ENCODE results near the gene ARPC1B.
"Not testable (repeated sequence)": the region's sequence is repeated elsewhere in the genome, so short reads cannot be mapped to it uniquely, and the experiment has no call there.

ARPC1B gene

GRCh38 chr7:99374111-99375064 lies at the start of gene ARPC1B:
ARPC1B (plus strand) TSS chr7:99374730; CDS start chr7:99385715, 10,985 bp downstream.
- DNase-seq, result peak; percentile 88

GRCh38 chr7:99325001-99325493 lies 49.5 kb upstream of the ARPC1B start:
- no peak for DNase-seq

- peak; percentile 93 for DNase-seq
Measured at GRCh38 chr7:99325592-99326407, 48.7 kb upstream of the ARPC1B start, which contains the start of gene ARPC1A. ARPC1A (plus strand) TSS chr7:99325898; CDS start chr7:99333354, 7,456 bp downstream.

DNA sequence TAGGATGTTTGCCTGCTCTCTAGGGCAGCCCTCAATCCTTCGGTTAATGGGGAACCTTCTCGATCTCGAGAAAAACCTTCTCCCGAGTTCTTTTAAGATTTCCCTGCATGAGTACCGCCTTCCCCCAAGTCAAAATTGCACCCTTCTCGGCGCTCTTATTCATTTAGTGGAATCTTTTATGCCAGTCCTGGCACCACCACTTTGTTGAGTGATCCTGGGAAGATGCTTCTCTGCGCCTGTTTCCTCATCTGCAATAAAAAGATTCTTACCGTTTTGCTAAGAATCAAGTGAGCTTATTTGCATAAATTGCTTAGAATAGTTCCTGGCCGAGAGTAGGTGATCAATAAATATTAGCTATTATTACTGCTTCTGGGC lies 48.1 kb upstream of the ARPC1B start:
- DNase-seq, result no peak

DNA sequence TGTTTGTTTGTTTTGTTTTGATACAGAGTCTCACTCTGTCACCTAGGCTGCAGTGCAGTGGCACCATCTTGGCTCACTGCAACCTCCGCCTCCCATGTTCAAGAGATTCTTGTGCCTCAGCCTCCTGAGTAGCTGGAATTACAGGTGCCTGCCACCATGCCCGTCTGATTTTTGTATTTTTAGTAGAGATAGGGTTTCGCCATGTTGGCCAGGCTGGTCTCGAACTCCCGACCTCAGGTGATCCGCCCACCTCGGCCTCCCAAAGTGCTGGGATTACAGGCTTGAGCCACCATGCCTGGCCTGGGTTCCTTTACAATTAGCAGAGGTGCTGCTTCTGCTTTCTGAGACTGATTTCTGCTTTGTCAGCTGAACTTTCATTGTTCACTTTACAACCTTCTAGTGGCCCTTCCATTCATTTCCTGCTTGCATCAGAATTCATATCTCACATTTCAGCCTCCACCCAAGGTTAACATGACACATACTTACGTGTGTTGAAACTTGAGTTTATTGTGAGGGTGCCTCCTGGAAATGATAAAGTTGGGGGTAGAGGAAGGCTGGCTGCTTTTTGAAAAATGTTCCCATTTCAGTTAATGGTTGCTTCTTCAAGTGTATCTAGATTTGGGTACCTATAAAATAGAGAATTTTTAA lies 44.1 kb upstream of the ARPC1B start:
- DNase-seq, result peak; percentile 37

- no peak for DNase-seq
Measured at GRCh38 chr7:99331002-99331401, 43.5 kb upstream of the ARPC1B start.

DNA sequence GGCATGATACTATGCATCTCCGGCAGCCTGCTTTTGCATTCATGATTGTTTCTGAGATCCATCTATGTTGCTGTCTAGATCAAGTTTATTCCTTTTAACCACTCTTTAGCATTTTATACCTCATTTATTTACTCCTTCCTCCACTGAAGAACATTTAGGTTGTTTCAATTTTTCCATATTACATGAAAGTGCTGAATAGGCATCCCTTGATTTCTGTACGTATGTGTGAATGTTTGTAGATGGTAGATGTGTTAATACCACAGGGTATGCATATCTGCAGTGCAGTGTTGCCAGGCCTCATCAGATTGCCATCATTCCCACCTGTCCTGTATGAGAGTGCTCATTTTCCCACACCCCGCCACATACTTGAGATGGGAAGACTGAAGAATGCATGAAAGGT lies 34.9 kb upstream of the ARPC1B start:
- no peak for DNase-seq

- no peak for DNase-seq
Measured at GRCh38 chr7:99340659-99341058, 33.9 kb upstream of the ARPC1B start.

DNA sequence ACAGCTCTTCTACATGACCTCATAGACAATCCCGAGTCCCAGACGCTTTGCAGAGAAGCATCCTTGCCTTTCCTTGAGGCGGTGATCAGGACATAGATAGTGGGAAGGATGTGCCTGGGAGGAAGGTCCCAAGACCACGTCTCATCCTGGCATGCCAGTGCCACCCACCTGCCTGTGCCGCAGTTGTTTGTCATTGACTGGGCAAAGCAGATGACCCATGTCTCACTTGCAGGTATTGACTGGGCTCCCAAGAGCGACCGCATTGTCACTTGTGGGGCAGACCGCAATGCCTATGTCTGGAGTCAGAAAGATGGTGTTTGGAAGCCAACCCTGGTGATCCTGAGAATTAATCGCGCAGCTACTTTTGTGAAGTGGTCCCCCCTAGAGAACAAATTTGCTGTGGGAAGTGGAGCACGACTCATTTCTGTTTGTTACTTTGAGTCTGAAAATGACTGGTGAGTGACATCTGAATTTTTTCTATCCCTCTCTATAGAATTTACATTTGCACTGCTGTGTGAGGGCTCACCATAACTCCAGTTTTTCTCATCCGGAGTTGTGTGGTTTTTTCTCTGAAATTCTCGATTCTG lies 30.4 kb upstream of the ARPC1B start:
- DNase-seq, result no peak

DNA sequence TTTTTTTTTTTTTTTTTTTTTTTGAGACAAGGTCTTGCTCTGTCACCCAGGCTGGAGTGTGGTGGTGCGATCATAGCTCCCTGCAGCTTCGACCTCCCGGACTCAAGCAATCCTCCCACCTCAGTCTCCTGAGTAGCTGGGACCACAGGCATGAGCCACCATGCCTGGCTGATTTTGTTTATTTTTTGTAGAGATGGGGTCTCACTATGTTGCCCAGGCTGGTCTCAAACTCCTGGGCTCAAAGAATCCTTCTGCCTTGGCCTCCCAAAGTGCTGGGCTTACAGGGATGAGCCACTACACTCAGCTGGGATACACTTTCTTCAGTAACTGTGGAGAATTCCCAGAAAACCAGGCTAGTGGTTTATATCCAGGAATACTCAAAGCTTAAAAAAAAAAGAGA lies 23.9 kb upstream of the ARPC1B start:
- not testable (repeated sequence) for DNase-seq

- no peak for DNase-seq
Measured at GRCh38 chr7:99352247-99352646, 22.3 kb upstream of the ARPC1B start.

DNA sequence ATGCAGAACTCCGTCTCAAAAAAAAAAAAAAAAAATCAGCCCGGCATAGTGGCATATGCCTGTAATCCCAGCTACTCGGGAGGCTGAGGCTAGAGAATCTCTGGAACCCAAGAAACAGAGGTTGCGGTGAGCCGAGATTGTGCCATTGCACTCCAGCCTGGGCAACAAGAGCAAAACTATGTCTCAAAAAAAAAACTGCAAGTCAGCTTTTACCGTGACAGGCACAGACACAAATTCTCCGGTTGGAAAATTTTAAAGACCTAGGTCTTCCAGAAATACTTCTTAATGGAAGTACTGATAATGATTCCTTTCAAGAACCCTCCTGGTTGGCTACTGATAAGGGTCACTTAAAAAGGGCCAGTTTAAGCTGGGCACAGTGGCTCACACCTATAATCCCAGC lies 19.4 kb upstream of the ARPC1B start:
- DNase-seq, result no peak

- DNase-seq, result no peak
Measured at GRCh38 chr7:99357701-99358490, 16.6 kb upstream of the ARPC1B start.

GRCh38 chr7:99358521-99358920 lies 16.0 kb upstream of the ARPC1B start:
- not testable (repeated sequence) for DNase-seq

GRCh38 chr7:99359465-99360154 lies 14.9 kb upstream of the ARPC1B start:
- DNase-seq, result no peak

DNA sequence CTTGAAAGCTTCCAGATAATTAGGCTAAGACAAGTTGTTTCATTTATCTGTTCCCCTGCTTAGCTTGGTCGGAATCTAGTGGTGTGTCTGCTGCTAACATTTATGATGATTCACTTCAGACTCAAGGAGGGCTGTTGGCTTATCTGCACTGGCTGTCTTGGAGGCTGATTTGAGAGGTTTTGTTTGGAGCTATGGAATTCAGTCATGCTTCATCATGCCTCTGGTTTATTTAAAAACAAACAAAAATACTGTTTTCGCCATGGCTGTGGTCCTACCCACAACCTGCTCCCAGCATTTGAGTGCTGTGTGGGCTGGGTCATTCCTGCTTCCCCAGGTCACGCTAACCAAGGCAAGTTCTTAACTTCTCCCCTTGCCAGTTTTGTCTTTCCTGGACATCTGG lies 11.7 kb upstream of the ARPC1B start:
- DNase-seq, result no peak

DNA sequence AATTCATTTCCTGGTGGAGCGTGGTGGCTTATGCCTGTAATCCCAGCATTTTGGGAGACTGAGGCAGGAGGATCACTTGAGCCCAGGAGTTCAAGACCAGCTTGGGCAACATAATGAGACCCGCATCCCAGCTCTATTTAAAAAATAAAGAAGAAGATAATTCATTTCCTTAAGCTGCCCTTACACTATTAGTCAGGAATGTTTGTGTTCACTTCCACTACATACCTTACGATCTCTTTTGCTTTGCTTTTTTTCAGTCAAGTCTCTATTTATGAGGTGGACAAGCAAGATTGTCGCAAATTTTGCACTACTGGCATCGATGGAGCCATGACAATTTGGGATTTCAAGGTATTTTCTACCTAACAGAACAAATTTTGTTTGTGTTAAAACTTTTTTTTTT lies 11.2 kb upstream of the ARPC1B start:
- no peak for DNase-seq

- peak; percentile 70 for DNase-seq
Measured at GRCh38 chr7:99365318-99366141, 9.0 kb upstream of the ARPC1B start.

DNA sequence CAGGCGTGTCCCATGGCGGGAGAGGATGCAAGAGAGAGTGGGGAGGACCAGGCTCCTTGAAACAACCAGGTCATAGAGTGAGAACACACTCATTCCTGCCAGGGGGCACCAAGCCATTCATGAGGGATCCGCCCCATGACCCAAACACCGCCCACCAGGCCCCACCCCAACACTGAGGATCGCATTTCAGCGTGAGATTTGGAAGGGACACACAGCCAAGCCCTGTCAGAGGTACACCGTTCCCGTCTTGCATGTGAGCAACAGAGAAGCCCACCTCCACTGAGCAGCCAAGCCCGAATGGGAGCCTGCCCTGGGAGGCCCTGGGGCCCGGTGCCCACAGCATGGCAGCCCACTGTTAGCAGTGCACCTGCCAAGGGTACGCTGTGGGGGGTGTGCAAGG lies 7.9 kb upstream of the ARPC1B start:
- no peak for DNase-seq

- no peak for DNase-seq
Measured at GRCh38 chr7:99368750-99369389, 5.7 kb upstream of the ARPC1B start.

Measured in CD4-positive, alpha-beta T cell treated with Interleukin-15 for 1 hour (primary cell).